Measurements from ENCODE around the gene FGF2. TPM values are rescaled to one million over a fixed set of nuclear protein-coding genes. Genes with fewer than 3 reads are reported as not detected.

Gene FGF2
- total RNA-seq (2021; ENCODE audit: unreplicated experiment), result 3.8 TPM
- polyA plus RNA-seq (2012), result 1.6 and 1.7 TPM in 2 replicates
- percentile 53 among the genes with signal in this experiment for Bru-seq, nascent RNA
- BruChase-seq, experiment 1, labeled RNA remaining after a 6-hour chase, result percentile 56 among the genes with signal in this experiment
- percentile 46 among the genes with signal in this experiment for BruChase-seq, experiment 2, labeled RNA remaining after a 2-hour chase
- long read RNA-seq, full-length matches to known transcripts, result 3 of 6 reads
- long read RNA-seq, partial matches to known transcripts, result 0 of 6 reads
- long read RNA-seq, other reads (novel, unspliced or antisense), result 3 of 6 reads

DNA sequence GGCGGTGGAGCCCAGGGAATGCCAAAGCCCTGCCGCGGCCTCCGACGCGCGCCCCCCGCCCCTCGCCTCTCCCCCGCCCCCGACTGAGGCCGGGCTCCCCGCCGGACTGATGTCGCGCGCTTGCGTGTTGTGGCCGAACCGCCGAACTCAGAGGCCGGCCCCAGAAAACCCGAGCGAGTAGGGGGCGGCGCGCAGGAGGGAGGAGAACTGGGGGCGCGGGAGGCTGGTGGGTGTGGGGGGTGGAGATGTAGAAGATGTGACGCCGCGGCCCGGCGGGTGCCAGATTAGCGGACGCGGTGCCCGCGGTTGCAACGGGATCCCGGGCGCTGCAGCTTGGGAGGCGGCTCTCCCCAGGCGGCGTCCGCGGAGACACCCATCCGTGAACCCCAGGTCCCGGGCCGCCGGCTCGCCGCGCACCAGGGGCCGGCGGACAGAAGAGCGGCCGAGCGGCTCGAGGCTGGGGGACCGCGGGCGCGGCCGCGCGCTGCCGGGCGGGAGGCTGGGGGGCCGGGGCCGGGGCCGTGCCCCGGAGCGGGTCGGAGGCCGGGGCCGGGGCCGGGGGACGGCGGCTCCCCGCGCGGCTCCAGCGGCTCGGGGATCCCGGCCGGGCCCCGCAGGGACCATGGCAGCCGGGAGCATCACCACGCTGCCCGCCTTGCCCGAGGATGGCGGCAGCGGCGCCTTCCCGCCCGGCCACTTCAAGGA is at the start of gene FGF2:
TSS of gene FGF2 (plus strand) at position 279 of the 705 bp plus-strand sequence. CDS start at position 623, 344 bp downstream.
- TF ChIP-seq POLR2A (IDR thresholded peaks at IDR 0.05; ENCODE audit: borderline replicate concordance, extremely low read depth, insufficient read depth, insufficient read length), result no peak
- no peak for TF ChIP-seq EGR1 (IDR thresholded peaks at IDR 0.05; ENCODE audit: low read depth)
- no peak for TF ChIP-seq EZH2phosphoT487 (IDR thresholded peaks at IDR 0.05; ENCODE audit: borderline replicate concordance)
- no peak for TF ChIP-seq SP1 (IDR thresholded peaks at IDR 0.05; ENCODE audit: low read depth)
- TF ChIP-seq ZNF274 (IDR thresholded peaks at IDR 0.05; ENCODE audit: low read depth, low read length), result no peak
- TF ChIP-seq, protein P1, sequence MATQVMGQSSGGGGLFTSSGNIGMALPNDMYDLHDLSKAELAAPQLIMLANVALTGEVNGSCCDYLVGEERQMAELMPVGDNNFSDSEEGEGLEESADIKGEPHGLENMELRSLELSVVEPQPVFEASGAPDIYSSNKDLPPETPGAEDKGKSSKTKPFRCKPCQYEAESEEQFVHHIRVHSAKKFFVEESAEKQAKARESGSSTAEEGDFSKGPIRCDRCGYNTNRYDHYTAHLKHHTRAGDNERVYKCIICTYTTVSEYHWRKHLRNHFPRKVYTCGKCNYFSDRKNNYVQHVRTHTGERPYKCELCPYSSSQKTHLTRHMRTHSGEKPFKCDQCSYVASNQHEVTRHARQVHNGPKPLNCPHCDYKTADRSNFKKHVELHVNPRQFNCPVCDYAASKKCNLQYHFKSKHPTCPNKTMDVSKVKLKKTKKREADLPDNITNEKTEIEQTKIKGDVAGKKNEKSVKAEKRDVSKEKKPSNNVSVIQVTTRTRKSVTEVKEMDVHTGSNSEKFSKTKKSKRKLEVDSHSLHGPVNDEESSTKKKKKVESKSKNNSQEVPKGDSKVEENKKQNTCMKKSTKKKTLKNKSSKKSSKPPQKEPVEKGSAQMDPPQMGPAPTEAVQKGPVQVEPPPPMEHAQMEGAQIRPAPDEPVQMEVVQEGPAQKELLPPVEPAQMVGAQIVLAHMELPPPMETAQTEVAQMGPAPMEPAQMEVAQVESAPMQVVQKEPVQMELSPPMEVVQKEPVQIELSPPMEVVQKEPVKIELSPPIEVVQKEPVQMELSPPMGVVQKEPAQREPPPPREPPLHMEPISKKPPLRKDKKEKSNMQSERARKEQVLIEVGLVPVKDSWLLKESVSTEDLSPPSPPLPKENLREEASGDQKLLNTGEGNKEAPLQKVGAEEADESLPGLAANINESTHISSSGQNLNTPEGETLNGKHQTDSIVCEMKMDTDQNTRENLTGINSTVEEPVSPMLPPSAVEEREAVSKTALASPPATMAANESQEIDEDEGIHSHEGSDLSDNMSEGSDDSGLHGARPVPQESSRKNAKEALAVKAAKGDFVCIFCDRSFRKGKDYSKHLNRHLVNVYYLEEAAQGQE (IDR thresholded peaks at IDR 0.05; ENCODE audit: low read depth), result no peak
- no peak for TF ChIP-seq POLR2AphosphoS5 (IDR thresholded peaks at IDR 0.05; ENCODE audit: low read depth, low read length)
- TF ChIP-seq ELF1 (IDR thresholded peaks at IDR 0.05; ENCODE audit: borderline replicate concordance, low read depth), result no peak
- TF ChIP-seq, protein P2, sequence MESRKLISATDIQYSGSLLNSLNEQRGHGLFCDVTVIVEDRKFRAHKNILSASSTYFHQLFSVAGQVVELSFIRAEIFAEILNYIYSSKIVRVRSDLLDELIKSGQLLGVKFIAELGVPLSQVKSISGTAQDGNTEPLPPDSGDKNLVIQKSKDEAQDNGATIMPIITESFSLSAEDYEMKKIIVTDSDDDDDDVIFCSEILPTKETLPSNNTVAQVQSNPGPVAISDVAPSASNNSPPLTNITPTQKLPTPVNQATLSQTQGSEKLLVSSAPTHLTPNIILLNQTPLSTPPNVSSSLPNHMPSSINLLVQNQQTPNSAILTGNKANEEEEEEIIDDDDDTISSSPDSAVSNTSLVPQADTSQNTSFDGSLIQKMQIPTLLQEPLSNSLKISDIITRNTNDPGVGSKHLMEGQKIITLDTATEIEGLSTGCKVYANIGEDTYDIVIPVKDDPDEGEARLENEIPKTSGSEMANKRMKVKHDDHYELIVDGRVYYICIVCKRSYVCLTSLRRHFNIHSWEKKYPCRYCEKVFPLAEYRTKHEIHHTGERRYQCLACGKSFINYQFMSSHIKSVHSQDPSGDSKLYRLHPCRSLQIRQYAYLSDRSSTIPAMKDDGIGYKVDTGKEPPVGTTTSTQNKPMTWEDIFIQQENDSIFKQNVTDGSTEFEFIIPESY (IDR thresholded peaks at IDR 0.05; ENCODE audit: extremely low read depth, insufficient replicate concordance, low read length), result no peak
- TF ChIP-seq TCF7L2 (IDR thresholded peaks at IDR 0.05; ENCODE audit: borderline replicate concordance, extremely low read depth, insufficient read depth, insufficient read length), result no peak
- no peak for TF ChIP-seq RAD21 (IDR thresholded peaks at IDR 0.05; ENCODE audit: low read depth)
- TF ChIP-seq SRF (IDR thresholded peaks at IDR 0.05; ENCODE audit: low read depth), result no peak
- TF ChIP-seq CBX3 (IDR thresholded peaks at IDR 0.05; ENCODE audit: low read depth), result no peak
- Histone ChIP-seq H3K9me3 (ENCODE audit: control insufficient read depth in 1 of 2, insufficient read depth in 1 of 2, low read depth in 1 of 2, low read length in 2 of 2) (no peaks in the 10 kb centered on the region), H3K79me2 (ENCODE audit: insufficient read depth, low read length) (no peaks in the 10 kb centered on the region), H3K4me2 (ENCODE audit: low read length) (peak within 1 kb of the TSS; percentile 96), H3K9me2 (ENCODE audit: insufficient read depth) (no peaks in the 10 kb centered on the region), H3K27ac (ENCODE audit: low read depth, low read length) (peak within 1 kb of the TSS; percentile 30), H3K4me1 (ENCODE audit: control insufficient read depth in 1 of 2, insufficient read depth in 2 of 2, low read length in 2 of 2) (peaks cover 8 to 35% of the 10 kb centered on the region in 2 experiments; a peak in 3 of 4 replicates), H3K4me3 (replicated peaks in 1 of 2; ENCODE audit: low read depth in 1 of 2, low read length in 2 of 2) (peak within 1 kb of the TSS; percentile 63 to 77), H3K9ac (ENCODE audit: low read length) (peak within 1 kb of the TSS; percentile 67), H4K20me1 (ENCODE audit: insufficient read depth) (no peaks in the 10 kb centered on the region), H2AFZ (ENCODE audit: low read depth, low read length, poor library complexity, severe bottlenecking) (peak within 1 kb of the TSS; percentile 97), H3K36me3 (ENCODE audit: control insufficient read depth in 1 of 2, insufficient read depth in 2 of 2, low read length in 2 of 2) (no peaks in the 10 kb centered on the region), H3K27me3 (ENCODE audit: insufficient read depth, low read length) (no peaks in the 10 kb centered on the region)
- ChIA-PET CTCF (no interaction called here), POLR2A (no interaction called here), RAD21 (ENCODE audit: low non-redundant PET in 1 of 2, low total read pairs in 2 of 2, uncharacterized antibody in 2 of 2, unreplicated experiment in 2 of 2) (no interaction called here)
- no peak for DNase-seq (ENCODE audit: low read depth, low spot score)
- peak; percentile 56 for ATAC-seq
- intact Hi-C loops (cut with micrococcal nuclease), result loop anchor here (5.0 kb wide), 1 partner anchor 96 kb away; the partner anchor contains the start of gene NUDT6
- BruUV-seq (replicated peaks), result no TSS peak

Measured in HCT116 (cell line).